ENCODE measurements around the gene CCDC138. TPM values are rescaled to one million over a fixed set of nuclear protein-coding genes. Genes with fewer than 3 reads are reported as not detected.

Gene CCDC138
- total RNA-seq, 2 experiments from 2014 or later, result 12.3 to 13.5 TPM

- Mint-ChIP-seq H3K4me3 (no peak overlapping the region), H3K27ac (no peak overlapping the region), H3K4me1 (ENCODE audit: low read depth) (no peaks in the 10 kb centered on the region), H3K27me3 (no peaks in the 10 kb centered on the region), H3K36me3 (ENCODE audit: low read depth) (peaks cover 15% of the 10 kb centered on the region), H3K9me3 (no peaks in the 10 kb centered on the region)
- CTCF ChIA-PET, result interaction anchor here (1.6 kb wide), 2 partner anchors 8 to 134 kb away, joined by 6 to 7 read pairs; partner anchors contain the start of gene EDAR
- POLR2A ChIA-PET, result no interaction called here
- DNase-seq (no peak), ATAC-seq (peak; percentile 53)
- intact Hi-C loops (cut with micrococcal nuclease), result no loop called here
- peak; percentile 30 for TF ChIP-seq CTCF (IDR thresholded peaks at IDR 0.05)
Measured at GRCh38 chr2:108855194-108855593, 68.6 kb downstream of the CCDC138 start.

GRCh38 chr2:108858894-108859293 is 72.3 kb downstream of the CCDC138 start:
- ATAC-seq (no peak), DNase-seq (no peak)
- H3K27ac Mint-ChIP-seq, result no peak overlapping the region
- peaks cover 9% of the 10 kb centered on the region for H3K36me3 Mint-ChIP-seq (ENCODE audit: low read depth)
- ChIA-PET CTCF (no interaction called here), POLR2A (no interaction called here)
- no peaks in the 10 kb centered on the region for H3K4me1 Mint-ChIP-seq (ENCODE audit: low read depth)
- no peaks in the 10 kb centered on the region for H3K27me3 Mint-ChIP-seq
- intact Hi-C loops (cut with micrococcal nuclease), result no loop called here
- H3K9me3 Mint-ChIP-seq, result no peaks in the 10 kb centered on the region
- no peak overlapping the region for H3K4me3 Mint-ChIP-seq
- no peak for TF ChIP-seq CTCF (IDR thresholded peaks at IDR 0.05)

DNA sequence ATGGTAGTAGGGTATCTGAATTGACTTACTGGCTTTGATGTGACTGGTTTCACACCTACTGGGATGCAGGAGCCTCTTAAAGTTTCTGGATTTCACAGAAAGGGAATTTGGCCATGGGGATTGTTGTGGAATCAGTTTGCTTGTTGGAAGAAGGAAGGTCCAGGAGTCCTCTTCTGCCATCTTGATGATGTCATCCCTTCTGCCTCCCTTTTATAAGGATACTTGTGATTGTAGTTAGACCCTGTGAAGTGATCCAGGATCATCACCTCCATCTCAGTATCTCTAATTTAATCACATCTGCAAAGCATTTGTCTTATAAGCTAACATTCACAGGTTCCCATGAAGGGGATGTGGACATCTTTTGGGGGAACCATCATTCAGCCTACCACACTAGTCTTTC is 79.5 kb downstream of the CCDC138 start:
- CTCF ChIA-PET, result no interaction called here
- ATAC-seq (no peak), DNase-seq (no peak)
- TF ChIP-seq CTCF (IDR thresholded peaks at IDR 0.05), result no peak
- POLR2A ChIA-PET, result no interaction called here
- no peaks in the 10 kb centered on the region for H3K27me3 Mint-ChIP-seq
- no peak overlapping the region for H3K4me3 Mint-ChIP-seq
- H3K36me3 Mint-ChIP-seq (ENCODE audit: low read depth), result peaks cover 41% of the 10 kb centered on the region
- peaks cover 15% of the 10 kb centered on the region for H3K9me3 Mint-ChIP-seq
- intact Hi-C loops (cut with micrococcal nuclease), result no loop called here
- no peak overlapping the region for H3K27ac Mint-ChIP-seq
- H3K4me1 Mint-ChIP-seq (ENCODE audit: low read depth), result no peaks in the 10 kb centered on the region

- TF ChIP-seq CTCF (IDR thresholded peaks at IDR 0.05), result no peak
- H3K4me3 Mint-ChIP-seq, result no peak overlapping the region
- intact Hi-C loops (cut with micrococcal nuclease), result no loop called here
- no peaks in the 10 kb centered on the region for H3K4me1 Mint-ChIP-seq (ENCODE audit: low read depth)
- CTCF ChIA-PET, result no interaction called here
- no peaks in the 10 kb centered on the region for H3K27me3 Mint-ChIP-seq
- POLR2A ChIA-PET, result no interaction called here
- no peak overlapping the region for H3K27ac Mint-ChIP-seq
- ATAC-seq (no peak), DNase-seq (no peak)
- H3K9me3 Mint-ChIP-seq, result peaks cover 18% of the 10 kb centered on the region
- peaks cover 47% of the 10 kb centered on the region for H3K36me3 Mint-ChIP-seq (ENCODE audit: low read depth)
Measured at GRCh38 chr2:108868911-108869310, 82.3 kb downstream of the CCDC138 start.

GRCh38 chr2:108869542-108869941 is 83.0 kb downstream of the CCDC138 start:
- POLR2A ChIA-PET, result no interaction called here
- ATAC-seq, result no peak
- CTCF ChIA-PET, result no interaction called here
- no peak for DNase-seq
- no peak for TF ChIP-seq CTCF (IDR thresholded peaks at IDR 0.05)
- H3K4me1 Mint-ChIP-seq (ENCODE audit: low read depth), result no peaks in the 10 kb centered on the region
- no peaks in the 10 kb centered on the region for H3K27me3 Mint-ChIP-seq
- intact Hi-C loops (cut with micrococcal nuclease), result no loop called here
- no peak overlapping the region for H3K4me3 Mint-ChIP-seq
- no peak overlapping the region for H3K27ac Mint-ChIP-seq
- peaks cover 18% of the 10 kb centered on the region for H3K9me3 Mint-ChIP-seq
- H3K36me3 Mint-ChIP-seq (ENCODE audit: low read depth), result peaks cover 53% of the 10 kb centered on the region
